Measurements from ENCODE around the gene GSTT2.

- TF ChIP-seq, protein P1, sequence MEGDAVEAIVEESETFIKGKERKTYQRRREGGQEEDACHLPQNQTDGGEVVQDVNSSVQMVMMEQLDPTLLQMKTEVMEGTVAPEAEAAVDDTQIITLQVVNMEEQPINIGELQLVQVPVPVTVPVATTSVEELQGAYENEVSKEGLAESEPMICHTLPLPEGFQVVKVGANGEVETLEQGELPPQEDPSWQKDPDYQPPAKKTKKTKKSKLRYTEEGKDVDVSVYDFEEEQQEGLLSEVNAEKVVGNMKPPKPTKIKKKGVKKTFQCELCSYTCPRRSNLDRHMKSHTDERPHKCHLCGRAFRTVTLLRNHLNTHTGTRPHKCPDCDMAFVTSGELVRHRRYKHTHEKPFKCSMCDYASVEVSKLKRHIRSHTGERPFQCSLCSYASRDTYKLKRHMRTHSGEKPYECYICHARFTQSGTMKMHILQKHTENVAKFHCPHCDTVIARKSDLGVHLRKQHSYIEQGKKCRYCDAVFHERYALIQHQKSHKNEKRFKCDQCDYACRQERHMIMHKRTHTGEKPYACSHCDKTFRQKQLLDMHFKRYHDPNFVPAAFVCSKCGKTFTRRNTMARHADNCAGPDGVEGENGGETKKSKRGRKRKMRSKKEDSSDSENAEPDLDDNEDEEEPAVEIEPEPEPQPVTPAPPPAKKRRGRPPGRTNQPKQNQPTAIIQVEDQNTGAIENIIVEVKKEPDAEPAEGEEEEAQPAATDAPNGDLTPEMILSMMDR (IDR thresholded peaks at IDR 0.05; ENCODE audit: low read length) = no peak
- TF ChIP-seq EZH2 (IDR thresholded peaks at IDR 0.05; ENCODE audit: borderline replicate concordance, low read length) = no peak
These were observed 49.4 kb downstream of the GSTT2 start for GRCh38 chr22:24029304-24029703.
